HepG2 (cell line): ENCODE measurements around the gene HHLA2.

ENCODE experiments used
- ESRRA ChIP-seq: sonication (generic); formaldehyde crosslinking; IDR thresholded peaks from 2 replicates; pipeline ENCODE4 v1.5.1; 2020; ENCODE audit warnings: mild to moderate bottlenecking, low read depth, missing genetic modification reagents
- FOXK2 ChIP-seq: fragments of 450-650 bp; IDR thresholded peaks from 2 replicates; pipeline ENCODE4 v1.6.1; 2016
- JUND ChIP-seq: sonication (generic); formaldehyde crosslinking; IDR thresholded peaks from 2 replicates; pipeline ENCODE4 v1.8.0; 2022; ENCODE audit warnings: mild to moderate bottlenecking, missing genetic modification reagents
- KDM3A ChIP-seq: IDR thresholded peaks from 2 replicates; pipeline ENCODE4 v1.6.1; 2018; ENCODE audit warnings: low read depth, missing compliant biosample characterization
- PHF8 ChIP-seq: sonication (generic); formaldehyde crosslinking; IDR thresholded peaks from 2 replicates; pipeline ENCODE4 v1.5.0; 2020; ENCODE audit warnings: missing genetic modification reagents
- POLR2AphosphoS5 ChIP-seq: IDR thresholded peaks from 2 replicates; pipeline ENCODE4 v1.6.1; 2012; ENCODE audit warnings: low read depth, low read length
- ZNF263 ChIP-seq: sonication (generic); formaldehyde crosslinking; IDR thresholded peaks from 2 replicates; pipeline ENCODE4 v1.4.0; 2020; ENCODE audit warnings: missing genetic modification reagents
- ZNF446 ChIP-seq: sonication (generic); formaldehyde crosslinking; IDR thresholded peaks from 2 replicates; pipeline ENCODE4 v1.5.0; 2020; ENCODE audit warnings: mild to moderate bottlenecking, missing genetic modification reagents
- TF ChIP-seq, protein P1 (sequence below): sonication (generic); formaldehyde crosslinking; IDR thresholded peaks from 2 replicates; pipeline ENCODE4 v1.5.0; 2020; ENCODE audit warnings: mild to moderate bottlenecking, missing genetic modification reagents, moderate library complexity
- TF ChIP-seq, protein P2 (sequence below): sonication (generic); formaldehyde crosslinking; IDR thresholded peaks from 2 replicates; pipeline ENCODE4 v1.4.0; 2020; ENCODE audit warnings: missing genetic modification reagents, borderline replicate concordance

DNA sequence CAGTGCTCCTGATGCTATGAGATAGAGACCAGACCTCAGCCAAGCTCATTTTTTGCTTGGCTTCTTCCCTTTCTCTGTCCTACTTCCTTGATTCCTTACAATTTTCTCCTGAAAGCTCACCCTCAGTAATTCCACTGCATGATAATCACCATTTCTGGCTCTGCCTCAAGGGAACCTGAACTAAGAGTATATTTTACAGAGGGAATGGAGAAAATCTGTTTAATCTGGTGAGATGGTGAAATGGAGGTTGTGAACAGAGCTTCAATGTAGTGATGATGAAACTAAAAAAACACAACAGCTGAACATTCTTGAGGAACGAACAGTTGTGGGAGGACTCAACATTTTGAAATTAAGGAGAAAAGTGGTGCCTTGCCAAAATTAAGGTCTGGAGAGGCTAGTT, 16.3 kb downstream of the HHLA2 start:
- TF ChIP-seq, protein P1, sequence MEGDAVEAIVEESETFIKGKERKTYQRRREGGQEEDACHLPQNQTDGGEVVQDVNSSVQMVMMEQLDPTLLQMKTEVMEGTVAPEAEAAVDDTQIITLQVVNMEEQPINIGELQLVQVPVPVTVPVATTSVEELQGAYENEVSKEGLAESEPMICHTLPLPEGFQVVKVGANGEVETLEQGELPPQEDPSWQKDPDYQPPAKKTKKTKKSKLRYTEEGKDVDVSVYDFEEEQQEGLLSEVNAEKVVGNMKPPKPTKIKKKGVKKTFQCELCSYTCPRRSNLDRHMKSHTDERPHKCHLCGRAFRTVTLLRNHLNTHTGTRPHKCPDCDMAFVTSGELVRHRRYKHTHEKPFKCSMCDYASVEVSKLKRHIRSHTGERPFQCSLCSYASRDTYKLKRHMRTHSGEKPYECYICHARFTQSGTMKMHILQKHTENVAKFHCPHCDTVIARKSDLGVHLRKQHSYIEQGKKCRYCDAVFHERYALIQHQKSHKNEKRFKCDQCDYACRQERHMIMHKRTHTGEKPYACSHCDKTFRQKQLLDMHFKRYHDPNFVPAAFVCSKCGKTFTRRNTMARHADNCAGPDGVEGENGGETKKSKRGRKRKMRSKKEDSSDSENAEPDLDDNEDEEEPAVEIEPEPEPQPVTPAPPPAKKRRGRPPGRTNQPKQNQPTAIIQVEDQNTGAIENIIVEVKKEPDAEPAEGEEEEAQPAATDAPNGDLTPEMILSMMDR (CRISPR knock-in tag): no peak
- TF ChIP-seq POLR2AphosphoS5 (no peak), FOXK2 (no peak), ESRRA (no peak), ZNF263 (CRISPR knock-in tag) (no peak), PHF8 (CRISPR knock-in tag) (no peak), KDM3A (CRISPR knock-in tag) (no peak), ZNF446 (CRISPR knock-in tag) (no peak), JUND (CRISPR knock-in tag) (no peak)
- TF ChIP-seq, protein P2, sequence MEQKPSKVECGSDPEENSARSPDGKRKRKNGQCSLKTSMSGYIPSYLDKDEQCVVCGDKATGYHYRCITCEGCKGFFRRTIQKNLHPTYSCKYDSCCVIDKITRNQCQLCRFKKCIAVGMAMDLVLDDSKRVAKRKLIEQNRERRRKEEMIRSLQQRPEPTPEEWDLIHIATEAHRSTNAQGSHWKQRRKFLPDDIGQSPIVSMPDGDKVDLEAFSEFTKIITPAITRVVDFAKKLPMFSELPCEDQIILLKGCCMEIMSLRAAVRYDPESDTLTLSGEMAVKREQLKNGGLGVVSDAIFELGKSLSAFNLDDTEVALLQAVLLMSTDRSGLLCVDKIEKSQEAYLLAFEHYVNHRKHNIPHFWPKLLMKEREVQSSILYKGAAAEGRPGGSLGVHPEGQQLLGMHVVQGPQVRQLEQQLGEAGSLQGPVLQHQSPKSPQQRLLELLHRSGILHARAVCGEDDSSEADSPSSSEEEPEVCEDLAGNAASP (CRISPR knock-in tag): no peak
